ENCODE measurements around the gene ZRANB2. TPM values are rescaled to one million over a fixed set of nuclear protein-coding genes. Genes with fewer than 3 reads are reported as not detected.
A peak's percentile ranks its signal among the peaks of the same experiment; 100 is the strongest.

The ZRANB2 gene, protein sequence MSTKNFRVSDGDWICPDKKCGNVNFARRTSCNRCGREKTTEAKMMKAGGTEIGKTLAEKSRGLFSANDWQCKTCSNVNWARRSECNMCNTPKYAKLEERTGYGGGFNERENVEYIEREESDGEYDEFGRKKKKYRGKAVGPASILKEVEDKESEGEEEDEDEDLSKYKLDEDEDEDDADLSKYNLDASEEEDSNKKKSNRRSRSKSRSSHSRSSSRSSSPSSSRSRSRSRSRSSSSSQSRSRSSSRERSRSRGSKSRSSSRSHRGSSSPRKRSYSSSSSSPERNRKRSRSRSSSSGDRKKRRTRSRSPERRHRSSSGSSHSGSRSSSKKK
- total RNA-seq: 43.3 and 45.3 TPM in 2 replicates

- Histone ChIP-seq H3K4me3 (ENCODE audit: low read depth, low read length) (peak within 1 kb of the TSS; percentile 71), H3K36me3 (ENCODE audit: control insufficient read depth, insufficient read depth, low read length) (no peaks in the 10 kb centered on the region), H3K27me3 (ENCODE audit: control insufficient read depth, insufficient read depth, low read length) (no peaks in the 10 kb centered on the region)
- peak; percentile 89 for DNase-seq (ENCODE audit: low read depth)
- peak; percentile 75 for TF ChIP-seq CTCF (IDR thresholded peaks at IDR 0.05; ENCODE audit: insufficient read depth, low read length, poor library complexity, severe bottlenecking)
Observed at GRCh38 chr1:71080739-71081696, at the start of gene ZRANB2. TSS of gene ZRANB2 (minus strand) at chr1:71081035. CDS start at chr1:71080995, 40 bp downstream.

GRCh38 chr1:71128060-71128459 lies 47.2 kb upstream of the ZRANB2 start:
- no peak overlapping the region for H3K4me3 ChIP-seq (ENCODE audit: low read depth, low read length)
- no peaks in the 10 kb centered on the region for H3K36me3 ChIP-seq (ENCODE audit: control insufficient read depth, insufficient read depth, low read length)
- no peak for DNase-seq (ENCODE audit: low read depth)
- no peaks in the 10 kb centered on the region for H3K27me3 ChIP-seq (ENCODE audit: control insufficient read depth, insufficient read depth, low read length)
- no peak for TF ChIP-seq CTCF (IDR thresholded peaks at IDR 0.05; ENCODE audit: insufficient read depth, low read length, poor library complexity, severe bottlenecking)

GRCh38 chr1:71118086-71118485 lies 37.3 kb upstream of the ZRANB2 start:
- no peak overlapping the region for H3K4me3 ChIP-seq (ENCODE audit: low read depth, low read length)
- TF ChIP-seq CTCF (IDR thresholded peaks at IDR 0.05; ENCODE audit: insufficient read depth, low read length, poor library complexity, severe bottlenecking): no peak
- H3K27me3 ChIP-seq (ENCODE audit: control insufficient read depth, insufficient read depth, low read length): no peaks in the 10 kb centered on the region
- H3K36me3 ChIP-seq (ENCODE audit: control insufficient read depth, insufficient read depth, low read length): no peaks in the 10 kb centered on the region
- DNase-seq (ENCODE audit: low read depth): no peak

- Histone ChIP-seq H3K27me3 (ENCODE audit: control insufficient read depth, insufficient read depth, low read length) (no peaks in the 10 kb centered on the region), H3K36me3 (ENCODE audit: control insufficient read depth, insufficient read depth, low read length) (no peaks in the 10 kb centered on the region), H3K4me3 (ENCODE audit: low read depth, low read length) (no peak overlapping the region)
- DNase-seq (ENCODE audit: low read depth): no peak
- TF ChIP-seq CTCF (IDR thresholded peaks at IDR 0.05; ENCODE audit: insufficient read depth, low read length, poor library complexity, severe bottlenecking): no peak
Observed at GRCh38 chr1:71116729-71117128, 35.9 kb upstream of the ZRANB2 start.

GRCh38 chr1:71106658-71107322 lies 26.0 kb upstream of the ZRANB2 start:
- no peaks in the 10 kb centered on the region for H3K27me3 ChIP-seq (ENCODE audit: control insufficient read depth, insufficient read depth, low read length)
- H3K36me3 ChIP-seq (ENCODE audit: control insufficient read depth, insufficient read depth, low read length): no peaks in the 10 kb centered on the region
- H3K4me3 ChIP-seq (ENCODE audit: low read depth, low read length): no peak overlapping the region
- no peak for TF ChIP-seq CTCF (IDR thresholded peaks at IDR 0.05; ENCODE audit: insufficient read depth, low read length, poor library complexity, severe bottlenecking)
- DNase-seq (ENCODE audit: low read depth): no peak

All from kidney epithelial cell (primary cell).